Osteocyte (in vitro differentiated cells): ENCODE data around the gene LRP3. TPM values are rescaled to one million over a fixed set of nuclear protein-coding genes. Genes with fewer than 3 reads are reported as not detected.

ENCODE experiments used
- DNase-seq: peaks from one replicate; pipeline ENCODE4 v3.0.0; 2021; ENCODE audit warnings: mixed read lengths; ENCODE audit not compliant: unreplicated experiment; ENCODE audit errors: extremely low spot score
- H3K27ac Mint-ChIP-seq: one replicate; pipeline ENCODE4 v1.8.0; 2021; ENCODE audit warnings: mild to moderate bottlenecking, mixed read lengths; ENCODE audit not compliant: unreplicated experiment
- H3K27me3 Mint-ChIP-seq: one replicate; pipeline ENCODE4 v1.8.0; 2021; ENCODE audit warnings: mixed read lengths; ENCODE audit not compliant: unreplicated experiment
- H3K36me3 Mint-ChIP-seq: one replicate; pipeline ENCODE4 v1.8.0; 2021; ENCODE audit warnings: mixed read lengths; ENCODE audit not compliant: unreplicated experiment
- H3K4me1 Mint-ChIP-seq: one replicate; pipeline ENCODE4 v1.8.0; 2021; ENCODE audit warnings: mixed read lengths; ENCODE audit not compliant: unreplicated experiment
- H3K4me3 Mint-ChIP-seq: one replicate; pipeline ENCODE4 v1.8.0; 2021; ENCODE audit warnings: mild to moderate bottlenecking, moderate library complexity, mixed read lengths; ENCODE audit not compliant: unreplicated experiment
- H3K9me3 Mint-ChIP-seq: one replicate; pipeline ENCODE4 v1.8.0; 2021; ENCODE audit warnings: mixed read lengths; ENCODE audit not compliant: unreplicated experiment
- total RNA-seq: library from RNA; stranded (reverse); gene quantifications from 2 replicates; pipeline ENCODE4 v1.2.1, GENCODE V29; 2021
- TF ChIP-seq, protein P1 (sequence below): fragments of 200-600 bp; sonication (generic); IDR thresholded peaks from 2 replicates; pipeline ENCODE4 v1.5.0; 2021; ENCODE audit warnings: antibody characterized with exemption, mild to moderate bottlenecking, moderate library complexity

The LRP3 gene
- total RNA-seq, 1 donor from 2014 or later = 49.8 TPM

GRCh38 chr19:33238481-33239149, 44.5 kb downstream of the LRP3 start:
- no peaks in the 10 kb centered on the region for H3K9me3 Mint-ChIP-seq
- H3K4me1 Mint-ChIP-seq = no peaks in the 10 kb centered on the region
- TF ChIP-seq, protein P1, sequence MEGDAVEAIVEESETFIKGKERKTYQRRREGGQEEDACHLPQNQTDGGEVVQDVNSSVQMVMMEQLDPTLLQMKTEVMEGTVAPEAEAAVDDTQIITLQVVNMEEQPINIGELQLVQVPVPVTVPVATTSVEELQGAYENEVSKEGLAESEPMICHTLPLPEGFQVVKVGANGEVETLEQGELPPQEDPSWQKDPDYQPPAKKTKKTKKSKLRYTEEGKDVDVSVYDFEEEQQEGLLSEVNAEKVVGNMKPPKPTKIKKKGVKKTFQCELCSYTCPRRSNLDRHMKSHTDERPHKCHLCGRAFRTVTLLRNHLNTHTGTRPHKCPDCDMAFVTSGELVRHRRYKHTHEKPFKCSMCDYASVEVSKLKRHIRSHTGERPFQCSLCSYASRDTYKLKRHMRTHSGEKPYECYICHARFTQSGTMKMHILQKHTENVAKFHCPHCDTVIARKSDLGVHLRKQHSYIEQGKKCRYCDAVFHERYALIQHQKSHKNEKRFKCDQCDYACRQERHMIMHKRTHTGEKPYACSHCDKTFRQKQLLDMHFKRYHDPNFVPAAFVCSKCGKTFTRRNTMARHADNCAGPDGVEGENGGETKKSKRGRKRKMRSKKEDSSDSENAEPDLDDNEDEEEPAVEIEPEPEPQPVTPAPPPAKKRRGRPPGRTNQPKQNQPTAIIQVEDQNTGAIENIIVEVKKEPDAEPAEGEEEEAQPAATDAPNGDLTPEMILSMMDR = no peak
- no peak overlapping the region for H3K27ac Mint-ChIP-seq
- no peak overlapping the region for H3K4me3 Mint-ChIP-seq
- no peak for DNase-seq
- peaks cover 15% of the 10 kb centered on the region for H3K27me3 Mint-ChIP-seq
- no peaks in the 10 kb centered on the region for H3K36me3 Mint-ChIP-seq

DNA sequence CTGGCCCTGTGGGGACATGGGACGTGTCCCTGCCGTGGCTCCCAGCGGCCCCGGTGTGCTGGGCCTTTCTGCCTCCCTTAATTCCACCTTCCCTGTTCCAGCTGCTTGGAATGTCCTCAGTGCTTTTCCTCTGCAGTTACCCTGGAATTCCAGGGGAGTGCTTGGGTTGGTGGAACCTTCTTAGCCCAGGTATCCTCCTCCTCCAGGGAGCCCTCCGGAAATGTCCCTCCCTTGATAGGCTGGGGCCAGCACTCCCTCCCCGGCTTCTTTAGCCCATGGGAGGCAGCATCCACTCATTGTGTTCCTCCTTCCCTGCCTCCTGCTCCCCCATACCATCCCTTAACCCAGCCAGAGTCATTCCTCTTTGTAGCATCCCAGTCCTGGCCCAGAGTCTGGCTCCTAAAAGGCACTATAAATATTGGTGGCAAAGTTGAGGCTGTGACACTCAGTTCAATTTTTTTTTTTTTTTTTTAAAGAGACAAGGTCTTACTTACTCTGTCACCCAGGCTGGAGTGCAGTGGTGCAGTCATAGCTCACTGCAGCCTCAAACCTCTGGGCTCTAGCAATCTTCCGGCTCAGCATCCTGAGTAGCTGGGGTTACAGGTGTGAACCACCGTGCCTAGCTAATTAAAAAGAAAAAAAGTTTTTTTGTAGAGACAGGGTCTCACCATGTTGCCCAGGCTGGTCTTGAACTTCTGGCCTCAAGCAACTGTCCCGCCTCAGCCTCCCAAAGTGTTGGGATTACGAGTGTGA, 45.3 kb downstream of the LRP3 start:
- H3K27me3 Mint-ChIP-seq = peaks cover 15% of the 10 kb centered on the region
- DNase-seq = no peak
- TF ChIP-seq, protein P1 = no peak
- H3K9me3 Mint-ChIP-seq = no peaks in the 10 kb centered on the region
- H3K36me3 Mint-ChIP-seq = no peaks in the 10 kb centered on the region
- H3K4me1 Mint-ChIP-seq = no peaks in the 10 kb centered on the region
- H3K4me3 Mint-ChIP-seq = no peak overlapping the region
- no peak overlapping the region for H3K27ac Mint-ChIP-seq

DNA sequence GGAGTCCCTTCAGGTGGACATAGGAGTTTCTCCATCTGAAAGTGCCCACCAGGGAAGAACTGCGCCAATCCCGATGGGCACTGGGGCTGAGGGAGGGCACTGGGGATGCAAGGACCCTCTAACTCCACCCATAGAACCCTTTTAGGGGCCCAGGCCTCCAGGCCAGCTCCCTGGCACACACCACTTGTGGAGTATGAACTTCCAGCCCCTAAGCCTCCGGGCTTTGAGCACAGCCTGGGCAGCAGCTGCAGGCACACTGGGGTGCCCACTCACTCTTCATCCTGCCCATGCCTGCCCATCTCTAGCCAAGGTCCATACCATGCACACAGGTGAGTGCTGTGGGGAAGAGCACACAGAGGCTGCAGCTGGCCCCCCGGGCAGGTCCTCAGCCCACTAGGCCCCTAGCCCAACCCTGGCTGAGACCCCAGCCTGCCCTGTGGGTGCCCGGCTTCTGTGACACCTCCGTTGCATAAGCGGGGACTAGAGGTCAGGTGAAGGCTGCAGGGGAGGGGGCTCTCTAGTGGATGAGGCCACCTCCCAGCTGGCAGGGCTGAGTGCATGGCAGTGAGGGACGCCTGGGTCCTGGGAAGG, 46.1 kb downstream of the LRP3 start:
- H3K9me3 Mint-ChIP-seq = no peaks in the 10 kb centered on the region
- H3K27me3 Mint-ChIP-seq = peaks cover 12% of the 10 kb centered on the region
- no peak for DNase-seq
- TF ChIP-seq, protein P1 = no peak
- no peaks in the 10 kb centered on the region for H3K4me1 Mint-ChIP-seq
- H3K36me3 Mint-ChIP-seq = no peaks in the 10 kb centered on the region
- no peak overlapping the region for H3K27ac Mint-ChIP-seq
- H3K4me3 Mint-ChIP-seq = no peak overlapping the region

GRCh38 chr19:33241091-33241529, 47.0 kb downstream of the LRP3 start:
- peaks cover 12% of the 10 kb centered on the region for H3K27me3 Mint-ChIP-seq

More at GRCh38 chr19:33241091-33241529, 47.0 kb downstream of the LRP3 start:
- no peak for DNase-seq
- Mint-ChIP-seq H3K27ac (no peak overlapping the region), H3K9me3 (no peaks in the 10 kb centered on the region), H3K36me3 (no peaks in the 10 kb centered on the region), H3K4me1 (no peaks in the 10 kb centered on the region), H3K4me3 (no peak overlapping the region)
- TF ChIP-seq, protein P1 = no peak
